ENCODE results near the gene SLC16A7. TPM values are rescaled to one million over a fixed set of nuclear protein-coding genes. Genes with fewer than 3 reads are reported as not detected.

Gene SLC16A7
- total and polyA plus RNA-seq, 9 of the 15 experiments (the other 6 are each of a cell fraction or from before 2014, with no cell fraction given): 0.18 TPM; not detected in 8

DNA sequence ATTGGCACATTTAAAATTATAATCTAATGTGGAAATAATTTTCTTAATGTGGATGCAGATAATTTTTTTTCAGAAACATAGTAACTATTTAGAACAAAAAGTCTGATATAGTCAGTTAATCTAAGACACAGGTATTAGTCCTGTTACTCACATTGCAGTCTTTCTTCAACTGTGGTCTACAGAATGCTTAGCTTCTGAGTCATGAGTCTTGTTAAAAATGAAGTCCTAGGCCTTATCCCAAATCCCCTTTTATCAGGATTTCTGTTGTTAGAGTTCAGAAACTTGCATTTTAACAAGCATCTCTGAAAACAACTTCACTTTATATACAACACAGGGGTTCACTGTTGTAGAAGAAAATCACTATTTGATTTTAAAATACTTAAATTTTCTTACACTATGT is 112.2 kb downstream of the SLC16A7 start:
- POLR2A ChIA-PET: no interaction called here
- Histone ChIP-seq H3K27me3 (ENCODE audit: control insufficient read depth in 2 of 2, insufficient read depth in 2 of 2, low read length in 2 of 2) (no peaks in the 10 kb centered on the region), H3K27ac (ENCODE audit: extremely low read depth, low read depth, low read length) (no peak overlapping the region), H3K4me1 (replicated peaks in 1 of 2; ENCODE audit: control insufficient read depth in 2 of 2, insufficient read depth in 2 of 2, low read length in 2 of 2) (no peaks in the 10 kb centered on the region), H3K4me3 (no peak overlapping the region), H2AFZ (ENCODE audit: low read depth, low read length) (no peak overlapping the region), H4K20me1 (replicated peaks; ENCODE audit: control insufficient read depth, insufficient read depth, low read length) (no peaks in the 10 kb centered on the region), H3K36me3 (ENCODE audit: control insufficient read depth, insufficient read depth, low read length) (no peaks in the 10 kb centered on the region), H3K4me2 (ENCODE audit: insufficient read depth, low read length) (no peak overlapping the region), H3K79me2 (ENCODE audit: control insufficient read depth, insufficient read depth, low read length) (no peaks in the 10 kb centered on the region), H3K9ac (ENCODE audit: insufficient read depth in 1 of 2, low read depth in 2 of 2, low read length in 2 of 2) (no peak overlapping the region), H3K9me1 (ENCODE audit: control insufficient read depth, insufficient read depth, low read length) (no peaks in the 10 kb centered on the region), H3K9me3 (replicated peaks; ENCODE audit: control insufficient read depth, insufficient read depth, low read depth, low read length) (no peaks in the 10 kb centered on the region)
- no TSS peak for BruUV-seq (replicated peaks)
- CTCF ChIA-PET (ENCODE audit: low intra/inter-chr PET ratio): no interaction called here
- in situ Hi-C loops (cut with MboI) (no loop called here), intact Hi-C loops (cut with micrococcal nuclease) (no loop called here)
- no peak for ATAC-seq
- no peak for DNase-seq (ENCODE audit: extremely low read depth in 1 of 4, low spot score in 3 of 4)
- FAIRE-seq: no peak
- TF ChIP-seq ZNF699 (CRISPR knock-in tag; IDR thresholded peaks at IDR 0.05; ENCODE audit: insufficient replicate concordance) (no peak), PHTF2 (CRISPR knock-in tag; IDR thresholded peaks at IDR 0.05) (no peak), PCBP1 (IDR thresholded peaks at IDR 0.05; ENCODE audit: low read depth, low read length, poor library complexity, severe bottlenecking) (no peak), ATF1 (CRISPR knock-in tag; IDR thresholded peaks at IDR 0.05) (no peak), ATF1 (tag; IDR thresholded peaks at IDR 0.05) (no peak), DMBX1 (CRISPR knock-in tag; IDR thresholded peaks at IDR 0.05; ENCODE audit: borderline replicate concordance) (no peak), FOXA3 (CRISPR knock-in tag; conservative IDR thresholded peaks at IDR 0.05 in 1 of 2, IDR thresholded peaks at IDR 0.05 in 1 of 2) (no peak), PHF20 (IDR thresholded peaks at IDR 0.05; ENCODE audit: partially characterized antibody) (no peak)
- TF ChIP-seq, protein P1, sequence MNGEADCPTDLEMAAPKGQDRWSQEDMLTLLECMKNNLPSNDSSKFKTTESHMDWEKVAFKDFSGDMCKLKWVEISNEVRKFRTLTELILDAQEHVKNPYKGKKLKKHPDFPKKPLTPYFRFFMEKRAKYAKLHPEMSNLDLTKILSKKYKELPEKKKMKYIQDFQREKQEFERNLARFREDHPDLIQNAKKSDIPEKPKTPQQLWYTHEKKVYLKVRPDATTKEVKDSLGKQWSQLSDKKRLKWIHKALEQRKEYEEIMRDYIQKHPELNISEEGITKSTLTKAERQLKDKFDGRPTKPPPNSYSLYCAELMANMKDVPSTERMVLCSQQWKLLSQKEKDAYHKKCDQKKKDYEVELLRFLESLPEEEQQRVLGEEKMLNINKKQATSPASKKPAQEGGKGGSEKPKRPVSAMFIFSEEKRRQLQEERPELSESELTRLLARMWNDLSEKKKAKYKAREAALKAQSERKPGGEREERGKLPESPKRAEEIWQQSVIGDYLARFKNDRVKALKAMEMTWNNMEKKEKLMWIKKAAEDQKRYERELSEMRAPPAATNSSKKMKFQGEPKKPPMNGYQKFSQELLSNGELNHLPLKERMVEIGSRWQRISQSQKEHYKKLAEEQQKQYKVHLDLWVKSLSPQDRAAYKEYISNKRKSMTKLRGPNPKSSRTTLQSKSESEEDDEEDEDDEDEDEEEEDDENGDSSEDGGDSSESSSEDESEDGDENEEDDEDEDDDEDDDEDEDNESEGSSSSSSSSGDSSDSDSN (IDR thresholded peaks at IDR 0.05; ENCODE audit: borderline replicate concordance in 1 of 2, low read depth in 2 of 2, low read length in 2 of 2): no peak
- TF ChIP-seq, protein P2, sequence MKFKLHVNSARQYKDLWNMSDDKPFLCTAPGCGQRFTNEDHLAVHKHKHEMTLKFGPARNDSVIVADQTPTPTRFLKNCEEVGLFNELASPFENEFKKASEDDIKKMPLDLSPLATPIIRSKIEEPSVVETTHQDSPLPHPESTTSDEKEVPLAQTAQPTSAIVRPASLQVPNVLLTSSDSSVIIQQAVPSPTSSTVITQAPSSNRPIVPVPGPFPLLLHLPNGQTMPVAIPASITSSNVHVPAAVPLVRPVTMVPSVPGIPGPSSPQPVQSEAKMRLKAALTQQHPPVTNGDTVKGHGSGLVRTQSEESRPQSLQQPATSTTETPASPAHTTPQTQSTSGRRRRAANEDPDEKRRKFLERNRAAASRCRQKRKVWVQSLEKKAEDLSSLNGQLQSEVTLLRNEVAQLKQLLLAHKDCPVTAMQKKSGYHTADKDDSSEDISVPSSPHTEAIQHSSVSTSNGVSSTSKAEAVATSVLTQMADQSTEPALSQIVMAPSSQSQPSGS (CRISPR knock-in tag; IDR thresholded peaks at IDR 0.05): no peak
- TF ChIP-seq, protein P3, sequence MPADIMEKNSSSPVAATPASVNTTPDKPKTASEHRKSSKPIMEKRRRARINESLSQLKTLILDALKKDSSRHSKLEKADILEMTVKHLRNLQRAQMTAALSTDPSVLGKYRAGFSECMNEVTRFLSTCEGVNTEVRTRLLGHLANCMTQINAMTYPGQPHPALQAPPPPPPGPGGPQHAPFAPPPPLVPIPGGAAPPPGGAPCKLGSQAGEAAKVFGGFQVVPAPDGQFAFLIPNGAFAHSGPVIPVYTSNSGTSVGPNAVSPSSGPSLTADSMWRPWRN (IDR thresholded peaks at IDR 0.05; ENCODE audit: low read depth): no peak
- TF ChIP-seq, protein P4, sequence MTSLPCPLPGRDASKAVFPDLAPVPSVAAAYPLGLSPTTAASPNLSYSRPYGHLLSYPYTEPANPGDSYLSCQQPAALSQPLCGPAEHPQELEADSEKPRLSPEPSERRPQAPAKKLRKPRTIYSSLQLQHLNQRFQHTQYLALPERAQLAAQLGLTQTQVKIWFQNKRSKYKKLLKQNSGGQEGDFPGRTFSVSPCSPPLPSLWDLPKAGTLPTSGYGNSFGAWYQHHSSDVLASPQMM (CRISPR knock-in tag; IDR thresholded peaks at IDR 0.05): no peak
- TF ChIP-seq, protein P5, sequence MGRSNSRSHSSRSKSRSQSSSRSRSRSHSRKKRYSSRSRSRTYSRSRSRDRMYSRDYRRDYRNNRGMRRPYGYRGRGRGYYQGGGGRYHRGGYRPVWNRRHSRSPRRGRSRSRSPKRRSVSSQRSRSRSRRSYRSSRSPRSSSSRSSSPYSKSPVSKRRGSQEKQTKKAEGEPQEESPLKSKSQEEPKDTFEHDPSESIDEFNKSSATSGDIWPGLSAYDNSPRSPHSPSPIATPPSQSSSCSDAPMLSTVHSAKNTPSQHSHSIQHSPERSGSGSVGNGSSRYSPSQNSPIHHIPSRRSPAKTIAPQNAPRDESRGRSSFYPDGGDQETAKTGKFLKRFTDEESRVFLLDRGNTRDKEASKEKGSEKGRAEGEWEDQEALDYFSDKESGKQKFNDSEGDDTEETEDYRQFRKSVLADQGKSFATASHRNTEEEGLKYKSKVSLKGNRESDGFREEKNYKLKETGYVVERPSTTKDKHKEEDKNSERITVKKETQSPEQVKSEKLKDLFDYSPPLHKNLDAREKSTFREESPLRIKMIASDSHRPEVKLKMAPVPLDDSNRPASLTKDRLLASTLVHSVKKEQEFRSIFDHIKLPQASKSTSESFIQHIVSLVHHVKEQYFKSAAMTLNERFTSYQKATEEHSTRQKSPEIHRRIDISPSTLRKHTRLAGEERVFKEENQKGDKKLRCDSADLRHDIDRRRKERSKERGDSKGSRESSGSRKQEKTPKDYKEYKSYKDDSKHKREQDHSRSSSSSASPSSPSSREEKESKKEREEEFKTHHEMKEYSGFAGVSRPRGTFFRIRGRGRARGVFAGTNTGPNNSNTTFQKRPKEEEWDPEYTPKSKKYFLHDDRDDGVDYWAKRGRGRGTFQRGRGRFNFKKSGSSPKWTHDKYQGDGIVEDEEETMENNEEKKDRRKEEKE (IDR thresholded peaks at IDR 0.05; ENCODE audit: borderline replicate concordance in 1 of 2, control insufficient read depth in 1 of 2, low read depth in 2 of 2, low read length in 1 of 2): no peak
